MM.1S (cell line): ENCODE measurements around the gene JAG2.

Experiments used
- DNase-seq: peaks from one replicate; pipeline ENCODE4 v3.0.0-alpha.2; 2015
- H2AFZ ChIP-seq: fragments of 300-600 bp; sonication (generic); 2 replicates; pipeline ENCODE4 v1.6.0; 2016; ENCODE audit warnings: antibody characterized with exemption, low read length
- H3F3A ChIP-seq: fragments of 300-600 bp; sonication (generic); 2 replicates; pipeline ENCODE4 v1.6.1; 2016; ENCODE audit warnings: mild to moderate bottlenecking, antibody characterized with exemption, low read length, moderate library complexity, mixed read lengths; ENCODE audit not compliant: insufficient read depth
- H3K27ac ChIP-seq: fragments of 300-600 bp; sonication (generic); 2 replicates; pipeline ENCODE4 v1.5.1; 2016; ENCODE audit warnings: mild to moderate bottlenecking, low read length
- H3K27me3 ChIP-seq: fragments of 300-600 bp; sonication (generic); replicated peaks from 2 replicates; pipeline ENCODE4 v1.6.0; 2016; ENCODE audit warnings: low read length; ENCODE audit not compliant: insufficient read depth
- H3K36me3 ChIP-seq: fragments of 300-600 bp; sonication (generic); replicated peaks from 2 replicates; pipeline ENCODE4 v1.6.1; 2016; ENCODE audit warnings: mild to moderate bottlenecking, low read length, mixed read lengths; ENCODE audit not compliant: insufficient read depth
- H3K4me1 ChIP-seq: fragments of 300-600 bp; sonication (generic); 2 replicates; pipeline ENCODE4 v1.6.1; 2016; ENCODE audit warnings: low read length, mixed read lengths
- H3K4me2 ChIP-seq: fragments of 300-600 bp; sonication (generic); 2 replicates; pipeline ENCODE4 v1.6.0; 2016; ENCODE audit warnings: low read depth, low read length
- H3K4me3 ChIP-seq: fragments of 300-600 bp; sonication (generic); 2 replicates; pipeline ENCODE4 v1.5.1; 2016; ENCODE audit warnings: low read length, mixed read lengths
- H3K79me2 ChIP-seq: fragments of 300-600 bp; sonication (generic); 2 replicates; pipeline ENCODE4 v1.6.1; 2016; ENCODE audit warnings: mixed run types, low read length, mixed read lengths
- H3K9ac ChIP-seq: fragments of 300-600 bp; sonication (generic); 2 replicates; pipeline ENCODE4 v1.6.1; 2016; ENCODE audit warnings: low read length, mixed read lengths
- H3K9me2 ChIP-seq: fragments of 300-600 bp; sonication (generic); replicated peaks from 2 replicates; pipeline ENCODE4 v1.6.1; 2016; ENCODE audit warnings: mild to moderate bottlenecking, low read length, mixed read lengths; ENCODE audit not compliant: insufficient read depth
- H3K9me3 ChIP-seq: fragments of 300-600 bp; sonication (generic); replicated peaks from 2 replicates; pipeline ENCODE4 v1.6.1; 2016; ENCODE audit warnings: mild to moderate bottlenecking, low read length, mixed read lengths; ENCODE audit not compliant: insufficient read depth
- H4K20me1 ChIP-seq: fragments of 300-600 bp; sonication (generic); 2 replicates; pipeline ENCODE4 v1.6.1; 2016; ENCODE audit warnings: mild to moderate bottlenecking, low read length, moderate library complexity, mixed read lengths; ENCODE audit not compliant: insufficient read depth
- CTCF ChIP-seq: fragments of 300-600 bp; sonication (generic); IDR thresholded peaks from 2 replicates; pipeline ENCODE4 v1.5.1; 2016; ENCODE audit warnings: antibody characterized with exemption, low read length, mixed read lengths
- EZH2 ChIP-seq: fragments of 300-600 bp; sonication (generic); optimal IDR thresholded peaks from 2 replicates; pipeline ENCODE3; 2017; ENCODE audit warnings: low read depth, mild to moderate bottlenecking, antibody characterized with exemption, low read length, mixed read lengths
- EZH2phosphoT487 ChIP-seq: fragments of 300-600 bp; sonication (generic); IDR thresholded peaks from 2 replicates; pipeline ENCODE4 v1.6.1; 2018; ENCODE audit warnings: antibody characterized with exemption, low read length

Gene JAG2

DNA sequence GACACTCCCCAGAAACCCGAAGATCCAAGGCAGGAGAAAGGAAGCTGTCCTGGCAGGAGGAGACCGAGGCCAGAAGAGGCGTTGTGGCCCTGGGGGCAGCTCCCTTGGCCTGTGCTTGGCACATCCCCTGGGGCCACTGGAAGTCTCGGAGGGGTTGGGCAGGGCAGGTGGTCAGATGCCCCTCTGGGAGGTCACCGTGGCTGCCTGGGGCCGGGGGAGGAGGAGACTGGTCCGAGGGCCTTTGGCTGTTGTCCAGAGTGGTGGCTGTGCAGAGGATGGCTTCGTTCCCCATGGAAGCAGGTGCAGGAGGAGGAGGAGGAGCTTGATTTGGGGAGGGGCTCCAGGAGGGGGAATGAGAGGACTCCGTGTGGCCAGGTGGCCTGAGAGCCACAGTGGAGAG is 15.9 kb upstream of the JAG2 start:
- Histone ChIP-seq H3F3A (no peaks in the 10 kb centered on the region), H3K4me2 (no peak overlapping the region), H3K4me3 (no peak overlapping the region), H3K36me3 (no peaks in the 10 kb centered on the region), H3K27me3 (peaks cover 28% of the 10 kb centered on the region), H3K27ac (no peak overlapping the region), H3K9me2 (no peaks in the 10 kb centered on the region), H3K79me2 (no peaks in the 10 kb centered on the region), H4K20me1 (no peaks in the 10 kb centered on the region), H3K9me3 (no peaks in the 10 kb centered on the region), H3K4me1 (no peaks in the 10 kb centered on the region), H3K9ac (no peak overlapping the region), H2AFZ (no peak overlapping the region)
- TF ChIP-seq EZH2 (no peak), CTCF (no peak), EZH2phosphoT487 (no peak)
- DNase-seq, result no peak

DNA sequence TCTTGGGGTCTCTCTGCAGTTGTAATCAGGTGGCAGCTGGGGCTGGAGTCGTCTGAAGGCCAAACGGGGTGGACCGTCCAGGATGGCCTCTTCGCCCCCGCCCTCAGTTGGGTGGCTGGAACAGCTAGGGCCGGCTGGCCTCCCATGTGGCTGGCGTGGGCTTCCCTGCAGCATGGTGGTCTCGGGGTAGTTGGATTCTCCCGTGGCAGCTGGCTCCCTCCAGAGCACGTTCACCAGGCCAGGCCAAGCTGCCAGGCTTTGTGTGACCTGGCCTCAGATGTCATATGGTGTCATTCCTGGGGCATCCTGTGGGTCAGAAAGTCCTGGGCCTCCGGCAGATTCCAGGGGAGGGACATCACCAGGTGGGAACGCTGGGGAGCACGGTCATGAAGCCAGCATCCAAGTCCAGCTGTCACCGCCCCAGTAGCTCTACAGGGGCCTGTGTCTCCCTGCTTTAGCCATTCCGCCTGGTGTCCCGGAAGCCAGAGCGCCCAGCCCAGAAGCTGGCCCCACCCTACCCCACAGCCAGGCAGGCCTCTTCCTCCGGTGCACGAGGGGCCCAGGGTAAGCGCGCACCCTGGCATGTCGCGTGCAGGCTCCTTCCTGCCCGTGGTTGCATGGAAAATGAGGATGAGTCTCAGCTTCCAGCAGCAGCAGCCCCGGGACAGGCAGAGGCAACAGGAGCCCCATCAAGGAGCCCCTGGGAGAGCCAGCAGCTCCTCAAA is 13.9 kb upstream of the JAG2 start:
- H3K79me2 ChIP-seq, result no peaks in the 10 kb centered on the region
- H3K9me3 ChIP-seq, result no peaks in the 10 kb centered on the region
- TF ChIP-seq CTCF (no peak), EZH2phosphoT487 (no peak), EZH2 (no peak)
- H3K4me2 ChIP-seq, result no peak overlapping the region
- H3K27ac ChIP-seq, result no peak overlapping the region
- H3K9me2 ChIP-seq, result no peaks in the 10 kb centered on the region
- H3K27me3 ChIP-seq, result peaks cover 12% of the 10 kb centered on the region; the same call in 1 of the 2 replicates
- no peaks in the 10 kb centered on the region for H3F3A ChIP-seq
- DNase-seq, result no peak
- no peaks in the 10 kb centered on the region for H3K4me1 ChIP-seq
- no peak overlapping the region for H3K4me3 ChIP-seq
- H4K20me1 ChIP-seq, result no peaks in the 10 kb centered on the region
- H3K36me3 ChIP-seq, result no peaks in the 10 kb centered on the region
- no peak overlapping the region for H2AFZ ChIP-seq
- H3K9ac ChIP-seq, result no peak overlapping the region

DNA sequence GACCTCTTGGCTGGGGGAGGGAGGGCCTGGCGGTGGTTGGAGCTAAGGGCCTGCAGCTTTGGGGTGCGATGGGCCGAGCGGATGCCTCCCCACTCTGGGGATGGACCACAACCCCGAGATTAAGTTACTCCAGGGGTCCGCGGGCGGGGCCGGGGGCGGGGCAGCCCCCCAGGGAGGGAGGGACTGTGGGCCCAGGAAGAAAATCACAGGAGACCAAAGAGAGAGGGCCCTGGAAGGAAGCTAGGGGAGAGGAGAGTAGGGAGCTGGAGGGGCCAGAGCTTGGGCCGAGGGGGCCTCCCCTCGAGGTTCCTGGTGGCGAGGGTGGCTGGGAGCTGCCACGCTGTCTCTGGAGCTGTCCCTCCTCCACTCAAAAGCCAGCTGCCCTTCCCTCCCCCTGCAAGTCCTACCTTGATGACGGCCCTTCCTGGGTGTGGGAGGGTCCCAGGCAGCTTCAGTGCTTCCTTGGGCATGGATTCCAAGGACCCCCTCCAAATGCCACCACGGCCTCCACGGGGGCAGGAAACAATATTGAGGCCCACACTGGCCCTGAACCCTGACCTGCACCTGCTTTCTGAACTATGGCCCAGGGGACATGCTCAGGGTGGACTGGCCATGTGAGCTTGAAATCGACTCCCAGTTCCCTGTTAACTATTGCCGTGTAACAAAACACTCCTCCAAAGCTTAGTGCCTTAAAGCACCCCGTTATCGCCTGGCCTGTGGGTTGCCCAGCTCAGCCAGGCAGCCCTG is 13.1 kb upstream of the JAG2 start:
- H3K27ac ChIP-seq, result no peak overlapping the region

More for the DNA sequence above, 13.1 kb upstream of the JAG2 start:
- Histone ChIP-seq H3K4me3 (no peak overlapping the region), H3F3A (no peaks in the 10 kb centered on the region), H3K4me2 (no peak overlapping the region), H3K36me3 (no peaks in the 10 kb centered on the region), H2AFZ (no peak overlapping the region), H3K79me2 (no peaks in the 10 kb centered on the region), H3K9ac (no peak overlapping the region), H3K9me3 (no peaks in the 10 kb centered on the region), H4K20me1 (no peaks in the 10 kb centered on the region), H3K9me2 (no peaks in the 10 kb centered on the region), H3K27me3 (peaks cover 12% of the 10 kb centered on the region; the same call in 1 of the 2 replicates), H3K4me1 (no peaks in the 10 kb centered on the region)
- DNase-seq, result no peak
- TF ChIP-seq EZH2 (no peak), CTCF (no peak), EZH2phosphoT487 (no peak)
